Epithelial cell of esophagus (primary cell): ENCODE measurements around the gene MTFMT.
"Not testable (repeated sequence)": the region's sequence is repeated elsewhere in the genome, so short reads cannot be mapped to it uniquely, and the experiment has no call there.

ENCODE experiments used
- DNase-seq: peaks from one replicate; pipeline ENCODE4 v3.0.0; 2010; ENCODE audit warnings: low read depth
- H3K4me3 ChIP-seq: 2 replicates; pipeline ENCODE4 v1.5.1; 2011; ENCODE audit warnings: mild to moderate bottlenecking, low read length, control low read depth
- CTCF ChIP-seq: IDR thresholded peaks from 2 replicates; pipeline ENCODE4 v1.5.1; 2011; ENCODE audit warnings: low read depth, mild to moderate bottlenecking, low read length, control low read depth, inconsistent platforms; ENCODE audit not compliant: insufficient read depth; ENCODE audit errors: missing control alignments

The MTFMT gene

GRCh38 chr15:65028921-65029735 is at the start of gene MTFMT:
TSS of gene MTFMT (minus strand) at chr15:65029639. CDS start at chr15:65029613, 26 bp downstream.
- DNase-seq, result peak; percentile 84
- no peak for TF ChIP-seq CTCF
- H3K4me3 ChIP-seq, result peak within 1 kb of the TSS; percentile 86

- DNase-seq, result peak; percentile 73
Observed at GRCh38 chr15:65077981-65078352, 48.5 kb upstream of the MTFMT start.

GRCh38 chr15:65077291-65077980 is 48.0 kb upstream of the MTFMT start:
- no peak for DNase-seq
- no peak overlapping the region for H3K4me3 ChIP-seq
- no peak for TF ChIP-seq CTCF

More at GRCh38 chr15:65077981-65078352, 48.5 kb upstream of the MTFMT start:
- H3K4me3 ChIP-seq, result no peak overlapping the region
- TF ChIP-seq CTCF, result peak; percentile 70

GRCh38 chr15:65076486-65077290 is 47.2 kb upstream of the MTFMT start, which contains the start of gene KBTBD13:
TSS of gene KBTBD13 (plus strand) at chr15:65076746. CDS start at chr15:65076816, 70 bp downstream.
- TF ChIP-seq CTCF, result no peak
- no peak for DNase-seq
- H3K4me3 ChIP-seq, result no peak within 1 kb of the TSS

- not testable (repeated sequence) for H3K4me3 ChIP-seq, DNase-seq
Observed at GRCh38 chr15:65075607-65076395, 46.4 kb upstream of the MTFMT start.

GRCh38 chr15:65074946-65075345 is 45.5 kb upstream of the MTFMT start:
- not testable (repeated sequence) for H3K4me3 ChIP-seq, DNase-seq

- DNase-seq, result no peak
- no peak overlapping the region for H3K4me3 ChIP-seq
- TF ChIP-seq CTCF, result no peak
Observed at GRCh38 chr15:65072617-65073016, 43.2 kb upstream of the MTFMT start.
